ENCODE measurements around the gene AIG1.

GRCh38 chr6:143169440-143169839, 108.8 kb downstream of the AIG1 start:
- TF ChIP-seq POLR2AphosphoS5 (IDR thresholded peaks at IDR 0.05; ENCODE audit: low read depth, low read length) (no peak), POLR2A (IDR thresholded peaks at IDR 0.05; ENCODE audit: low read depth, low read length) (no peak)

Measured in GM12892 (cell line).